NCI-H1436 treated with DMSO at 0.1 percent for 48 hours (cell line): ENCODE measurements around the gene PNPLA2.
A peak's percentile ranks its signal among the peaks of the same experiment; 100 is the strongest.

Experiments
- DNase-seq: peaks from one replicate; lab custom pipeline; 2025; lab: John Stamatoyannopoulos, UW

Gene PNPLA2

DNA sequence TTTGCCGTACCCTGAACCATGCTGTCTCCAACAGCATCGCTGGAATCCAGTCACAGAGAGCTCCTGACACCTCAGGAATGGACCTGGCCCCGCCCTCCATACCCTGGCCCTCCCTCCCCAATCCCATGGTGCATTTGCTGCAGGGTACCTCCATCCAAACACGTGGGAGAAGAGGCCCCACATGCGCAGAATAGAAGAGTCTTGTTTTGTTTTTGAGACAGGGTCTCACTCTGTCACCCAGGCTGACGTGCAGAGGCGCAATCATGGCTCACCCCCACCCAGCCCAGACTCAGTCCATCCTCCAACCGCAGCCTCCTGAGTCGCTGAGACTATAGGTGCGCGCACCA is 2.3 kb upstream of the PNPLA2 start:
- no peak for DNase-seq

DNA sequence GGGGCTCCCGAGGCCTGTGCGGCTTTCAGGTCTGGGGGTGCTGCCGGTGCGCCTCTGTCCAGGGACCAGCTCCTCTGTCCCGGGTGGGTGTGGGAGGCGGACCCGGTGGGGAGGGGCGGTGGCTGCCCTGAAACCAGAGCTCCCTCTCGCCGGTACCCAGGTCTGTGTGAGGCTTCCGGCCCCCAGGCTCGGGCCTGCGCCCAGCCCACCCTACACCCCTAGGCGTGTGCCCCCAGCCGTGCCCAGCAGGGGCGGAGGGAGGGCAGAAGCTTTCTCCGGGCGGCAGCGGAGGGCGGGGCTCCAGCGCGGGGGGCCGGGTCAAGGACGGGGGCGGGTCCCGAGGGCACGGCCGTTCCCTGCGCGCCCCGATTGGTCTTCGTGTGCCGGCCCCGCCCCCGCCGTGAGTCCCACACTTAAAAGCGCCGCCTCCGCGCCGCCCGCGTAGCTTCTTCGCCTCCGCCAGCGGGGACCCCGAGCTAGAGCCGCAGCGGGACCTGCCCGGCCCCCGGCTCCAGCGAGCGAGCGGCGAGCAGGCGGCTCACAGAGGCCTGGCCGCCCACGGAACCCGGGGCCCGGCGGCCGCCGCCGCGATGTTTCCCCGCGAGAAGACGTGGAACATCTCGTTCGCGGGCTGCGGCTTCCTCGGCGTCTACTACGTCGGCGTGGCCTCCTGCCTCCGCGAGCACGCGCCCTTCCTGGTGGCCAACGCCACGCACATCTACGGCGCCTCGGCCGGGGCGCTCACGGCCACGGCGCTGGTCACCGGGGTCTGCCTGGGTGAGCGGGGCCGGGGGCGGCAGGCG is 616 bp downstream of the PNPLA2 start:
- peak; percentile 25 for DNase-seq

DNA sequence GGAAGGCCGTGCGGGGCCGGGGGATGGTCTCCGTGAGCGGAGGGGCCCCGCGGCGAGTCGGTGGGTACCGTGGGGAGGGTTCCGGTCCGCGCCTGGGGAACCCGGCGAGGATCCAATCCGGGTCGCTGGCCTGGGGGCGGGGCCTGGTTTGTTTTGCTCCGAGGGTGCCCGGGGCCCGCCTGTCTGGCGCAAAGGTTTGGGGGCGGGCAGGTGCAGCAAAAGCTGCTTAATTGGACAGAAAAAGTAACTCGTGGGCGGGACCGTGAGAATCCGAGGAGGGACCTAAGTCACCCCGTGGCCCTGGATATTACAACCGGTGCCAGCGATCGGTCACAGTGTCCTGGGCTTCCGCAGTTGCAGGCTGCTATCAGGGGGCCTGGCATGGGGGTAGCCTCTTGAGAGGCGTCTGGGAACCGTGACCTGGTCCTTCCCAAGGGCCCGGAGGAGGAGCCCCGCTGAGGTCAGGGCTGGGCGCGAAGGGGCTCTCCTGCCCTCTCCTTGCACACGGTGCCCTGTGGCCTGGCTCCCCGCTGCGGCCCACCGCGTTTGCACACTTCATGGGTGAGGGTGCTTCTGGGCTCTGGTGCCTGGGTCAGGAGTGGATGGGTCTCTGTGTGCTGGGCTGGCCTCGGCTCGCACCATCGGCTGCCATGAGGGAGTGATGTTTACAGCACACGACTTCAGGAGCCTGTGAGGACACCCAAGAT is 1.4 kb downstream of the PNPLA2 start:
- DNase-seq = no peak

DNA sequence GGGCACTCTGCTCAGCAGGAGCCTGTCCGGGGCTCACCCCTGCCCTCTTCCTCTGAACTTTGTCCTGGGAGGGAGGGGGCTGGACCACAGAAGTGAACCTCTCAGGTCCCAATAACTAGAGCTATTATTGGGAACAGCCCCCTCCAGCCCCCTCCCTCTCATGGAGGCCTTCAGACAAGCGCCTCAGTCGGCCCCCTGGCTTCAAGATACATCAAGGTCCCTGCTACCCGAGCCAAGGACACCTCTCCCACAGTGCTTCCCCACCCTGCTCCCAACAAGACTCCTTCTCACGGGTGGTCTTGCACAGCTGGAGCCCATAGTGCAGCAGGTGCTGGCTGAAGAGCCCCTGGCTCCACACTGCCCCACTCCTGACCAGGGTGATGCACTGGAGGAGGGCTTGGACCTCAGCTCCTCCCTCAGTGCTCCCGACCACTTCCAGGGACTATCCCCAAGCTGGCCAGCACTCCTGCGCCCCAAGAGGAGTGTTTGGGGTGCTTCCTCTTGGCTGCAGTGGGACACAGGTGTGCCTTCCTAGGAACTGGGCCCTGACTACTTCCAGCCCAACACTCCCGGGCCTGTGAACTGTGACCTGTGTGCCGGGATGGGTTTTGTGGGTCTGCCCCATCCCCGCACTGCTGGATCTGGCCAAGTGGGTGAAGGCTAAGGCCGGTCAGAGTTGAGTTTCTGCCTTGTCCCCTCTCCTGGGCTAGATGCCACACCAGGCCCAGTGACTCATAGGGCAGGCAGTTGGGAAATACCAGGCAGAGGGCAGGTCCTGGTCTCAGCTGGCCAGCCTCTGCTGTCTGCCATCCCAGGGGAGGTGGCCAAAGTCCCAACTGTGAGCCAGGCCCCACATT is 2.2 kb downstream of the PNPLA2 start:
- no peak for DNase-seq

DNA sequence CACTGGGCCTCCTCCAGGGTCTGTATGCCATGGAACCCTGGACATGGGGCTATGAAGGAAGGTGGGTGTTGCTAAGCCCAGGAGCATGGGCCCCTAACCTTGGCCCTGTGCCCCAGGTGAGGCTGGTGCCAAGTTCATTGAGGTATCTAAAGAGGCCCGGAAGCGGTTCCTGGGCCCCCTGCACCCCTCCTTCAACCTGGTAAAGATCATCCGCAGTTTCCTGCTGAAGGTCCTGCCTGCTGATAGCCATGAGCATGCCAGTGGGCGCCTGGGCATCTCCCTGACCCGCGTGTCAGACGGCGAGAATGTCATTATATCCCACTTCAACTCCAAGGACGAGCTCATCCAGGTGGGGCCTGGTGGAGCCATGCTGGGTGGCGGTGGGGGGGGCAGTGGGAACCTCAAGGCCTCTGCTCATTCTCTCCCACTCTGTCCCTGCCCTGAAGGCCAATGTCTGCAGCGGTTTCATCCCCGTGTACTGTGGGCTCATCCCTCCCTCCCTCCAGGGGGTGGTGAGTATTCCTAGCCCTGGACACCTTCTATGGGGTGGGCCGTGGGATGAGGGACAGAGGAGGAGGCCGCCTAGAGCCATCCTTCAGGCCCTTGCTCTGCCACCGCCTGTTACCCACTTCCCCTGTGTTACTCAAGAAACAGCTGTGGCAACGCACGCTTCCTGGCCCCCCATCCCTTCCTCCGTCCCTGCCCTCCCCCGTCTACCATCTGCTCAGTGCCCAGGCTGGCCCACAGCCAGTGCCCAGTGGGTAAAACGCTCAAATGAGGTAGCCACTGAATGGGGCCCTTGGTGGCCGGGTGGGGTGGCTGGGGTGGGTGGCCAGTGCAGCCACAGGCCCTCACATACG is 3.0 kb downstream of the PNPLA2 start:
- no peak for DNase-seq

DNA sequence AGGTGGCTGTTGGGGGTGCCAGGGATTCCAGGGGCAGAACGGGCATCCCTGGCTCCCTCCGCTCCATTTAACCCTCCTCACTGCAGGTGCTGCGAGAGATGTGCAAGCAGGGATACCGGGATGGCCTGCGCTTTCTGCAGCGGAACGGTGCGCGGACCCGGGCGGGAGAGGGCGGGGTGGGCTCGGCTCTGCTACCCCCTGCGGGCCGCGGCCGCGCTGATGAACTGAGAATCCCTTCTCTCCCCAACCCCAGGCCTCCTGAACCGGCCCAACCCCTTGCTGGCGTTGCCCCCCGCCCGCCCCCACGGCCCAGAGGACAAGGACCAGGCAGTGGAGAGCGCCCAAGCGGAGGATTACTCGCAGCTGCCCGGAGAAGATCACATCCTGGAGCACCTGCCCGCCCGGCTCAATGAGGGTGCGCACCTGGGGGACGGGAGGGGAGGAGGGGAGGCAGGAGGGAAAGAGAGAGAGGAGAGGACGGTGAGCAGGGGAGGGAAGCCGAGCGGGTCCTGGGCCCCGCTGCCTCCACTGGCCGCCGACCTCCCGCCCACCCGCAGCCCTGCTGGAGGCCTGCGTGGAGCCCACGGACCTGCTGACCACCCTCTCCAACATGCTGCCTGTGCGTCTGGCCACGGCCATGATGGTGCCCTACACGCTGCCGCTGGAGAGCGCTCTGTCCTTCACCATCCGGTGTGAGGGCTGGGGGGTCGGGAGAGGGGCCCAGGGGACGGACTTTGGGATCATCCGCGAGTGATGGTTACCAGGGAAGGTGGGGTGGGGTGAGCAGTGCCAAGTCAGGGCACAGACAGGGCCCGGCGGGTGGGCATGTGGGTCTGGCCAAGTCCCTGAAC is 5.0 kb downstream of the PNPLA2 start:
- no peak for DNase-seq

DNA sequence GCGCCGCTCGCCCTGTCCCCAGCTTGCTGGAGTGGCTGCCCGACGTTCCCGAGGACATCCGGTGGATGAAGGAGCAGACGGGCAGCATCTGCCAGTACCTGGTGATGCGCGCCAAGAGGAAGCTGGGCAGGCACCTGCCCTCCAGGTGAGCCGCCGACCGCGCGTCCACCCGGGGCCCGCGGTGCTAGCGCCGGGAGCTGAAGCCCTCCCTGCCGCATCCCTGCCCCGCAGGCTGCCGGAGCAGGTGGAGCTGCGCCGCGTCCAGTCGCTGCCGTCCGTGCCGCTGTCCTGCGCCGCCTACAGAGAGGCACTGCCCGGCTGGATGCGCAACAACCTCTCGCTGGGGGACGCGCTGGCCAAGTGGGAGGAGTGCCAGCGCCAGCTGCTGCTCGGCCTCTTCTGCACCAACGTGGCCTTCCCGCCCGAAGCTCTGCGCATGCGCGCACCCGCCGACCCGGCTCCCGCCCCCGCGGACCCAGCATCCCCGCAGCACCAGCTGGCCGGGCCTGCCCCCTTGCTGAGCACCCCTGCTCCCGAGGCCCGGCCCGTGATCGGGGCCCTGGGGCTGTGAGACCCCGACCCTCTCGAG is 5.7 kb downstream of the PNPLA2 start:
- DNase-seq = no peak

DNA sequence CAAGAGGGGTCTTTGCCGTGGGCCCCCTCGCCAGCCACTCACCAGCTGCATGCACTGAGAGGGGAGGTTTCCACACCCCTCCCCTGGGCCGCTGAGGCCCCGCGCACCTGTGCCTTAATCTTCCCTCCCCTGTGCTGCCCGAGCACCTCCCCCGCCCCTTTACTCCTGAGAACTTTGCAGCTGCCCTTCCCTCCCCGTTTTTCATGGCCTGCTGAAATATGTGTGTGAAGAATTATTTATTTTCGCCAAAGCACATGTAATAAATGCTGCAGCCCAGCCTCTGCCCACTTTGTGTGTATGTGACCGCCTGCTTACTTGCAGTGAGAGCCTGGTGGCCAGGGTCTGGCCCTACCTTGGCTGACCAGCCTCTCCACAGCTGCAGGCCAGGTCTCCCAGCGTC is 6.2 kb downstream of the PNPLA2 start:
- no peak for DNase-seq

DNA sequence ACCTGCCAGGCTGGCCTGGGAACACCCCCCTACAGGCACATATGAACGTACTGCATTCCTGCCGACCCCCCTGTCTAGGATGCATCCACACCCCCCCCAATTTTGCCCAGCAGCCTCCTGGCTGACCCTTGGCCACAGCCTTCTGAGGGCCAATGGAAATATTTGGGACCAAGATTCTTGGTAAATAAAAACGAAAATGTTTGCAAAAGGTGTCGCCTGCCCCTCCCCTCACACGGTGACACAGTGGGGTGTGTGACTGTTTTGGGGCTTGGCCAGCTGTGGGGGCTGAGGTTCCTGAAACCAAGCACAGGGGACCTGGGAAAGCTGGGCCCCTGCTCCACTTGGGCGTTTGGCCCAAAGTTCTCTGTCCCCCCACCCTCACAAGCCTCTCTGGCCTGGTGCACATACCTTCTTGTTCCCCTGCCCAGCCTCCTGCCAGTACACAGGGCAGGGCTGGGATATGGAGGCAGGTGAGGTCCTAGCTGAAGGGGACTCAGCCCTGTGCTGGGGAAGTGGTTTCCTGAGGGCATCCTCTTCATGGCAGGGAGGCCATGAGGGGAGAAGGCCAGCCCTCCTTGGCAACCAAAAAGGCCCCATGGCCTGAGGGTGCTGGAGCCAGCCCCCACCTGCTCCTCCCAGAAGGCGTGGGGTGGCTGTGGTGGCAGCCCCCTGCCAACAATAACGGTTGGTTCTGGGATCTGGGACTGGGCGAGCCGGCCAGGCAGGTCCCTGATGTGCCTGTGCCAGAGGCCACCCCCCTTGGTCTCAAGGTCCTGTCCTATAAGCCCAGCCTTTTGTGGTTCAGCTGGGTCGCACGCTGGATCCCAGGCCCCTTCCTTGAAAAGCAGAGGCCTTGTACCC is 6.9 kb downstream of the PNPLA2 start:
- DNase-seq = no peak

DNA sequence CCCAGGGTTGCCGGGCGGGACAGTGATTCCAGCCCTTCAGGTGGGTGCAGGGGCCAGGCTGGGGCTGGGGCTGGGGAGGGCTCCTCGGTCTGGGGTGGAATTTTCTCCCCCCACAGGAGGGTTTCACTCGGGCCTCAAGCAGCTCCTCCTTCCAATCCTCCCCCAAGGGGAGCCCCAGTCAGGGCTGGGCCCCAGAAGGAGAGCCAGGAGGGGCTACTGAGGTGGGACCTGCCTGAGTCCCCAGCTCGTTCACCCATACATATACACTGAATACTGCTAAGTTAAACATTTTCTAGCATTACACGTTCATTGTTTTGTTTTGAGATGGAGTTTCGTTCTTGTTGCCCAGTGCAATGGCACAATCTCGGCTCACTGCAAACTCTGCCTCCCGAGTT is 7.5 kb downstream of the PNPLA2 start:
- DNase-seq = no peak

DNA sequence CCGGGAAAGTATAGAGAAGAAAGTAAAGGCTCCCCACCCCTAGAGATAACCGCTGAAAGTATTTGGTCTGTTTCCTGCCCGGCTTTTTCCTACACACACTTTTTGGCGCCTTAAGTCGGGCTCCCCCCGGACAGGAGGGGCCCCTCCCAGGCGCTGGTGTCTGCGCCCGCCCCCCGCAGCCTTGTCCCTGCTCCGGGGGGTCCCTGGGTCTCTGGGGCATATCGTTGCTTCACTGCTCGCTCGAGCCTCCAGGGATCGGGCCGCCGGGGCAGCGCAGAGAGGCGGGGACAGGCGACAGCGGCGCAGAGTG is 8.1 kb downstream of the PNPLA2 start:
- no peak for DNase-seq

DNA sequence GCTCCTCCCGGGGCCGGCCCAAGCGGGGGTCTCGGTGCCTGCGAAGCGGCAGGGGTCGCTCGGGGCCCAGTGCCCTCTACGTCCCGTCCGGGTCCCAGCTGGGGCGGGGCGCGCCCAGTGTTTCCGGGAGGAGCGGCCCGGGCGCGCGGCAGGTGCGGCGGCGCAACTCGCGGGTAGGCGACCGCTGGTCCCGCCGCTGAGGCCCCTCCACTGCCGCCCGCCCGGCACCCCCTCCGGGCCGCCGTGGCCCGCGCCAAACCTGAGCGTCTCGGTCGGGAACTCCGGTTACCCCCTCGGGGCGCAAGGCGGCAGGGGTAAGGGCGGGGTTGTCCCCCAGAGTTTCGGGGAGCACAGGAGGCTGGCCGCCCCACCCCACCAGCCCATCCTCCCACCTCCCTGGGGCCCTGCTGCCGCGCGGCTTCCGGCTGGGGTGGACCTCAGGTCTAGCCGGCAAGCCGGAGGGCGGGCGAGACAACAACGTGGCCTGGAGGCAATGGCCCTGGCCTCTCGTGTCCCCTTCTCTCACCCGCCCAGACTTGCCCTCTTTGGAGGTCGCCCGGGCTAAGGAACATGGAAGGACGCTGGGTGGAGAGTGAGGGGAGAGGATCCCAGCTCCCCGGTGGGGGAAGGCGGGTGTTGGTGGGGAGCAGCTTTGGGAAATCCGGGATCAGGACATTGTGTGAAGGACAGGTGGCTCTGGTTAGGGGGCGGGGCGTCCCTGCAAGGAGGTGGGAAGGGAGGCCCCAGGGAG is 8.6 kb downstream of the PNPLA2 start:
- no peak for DNase-seq

DNA sequence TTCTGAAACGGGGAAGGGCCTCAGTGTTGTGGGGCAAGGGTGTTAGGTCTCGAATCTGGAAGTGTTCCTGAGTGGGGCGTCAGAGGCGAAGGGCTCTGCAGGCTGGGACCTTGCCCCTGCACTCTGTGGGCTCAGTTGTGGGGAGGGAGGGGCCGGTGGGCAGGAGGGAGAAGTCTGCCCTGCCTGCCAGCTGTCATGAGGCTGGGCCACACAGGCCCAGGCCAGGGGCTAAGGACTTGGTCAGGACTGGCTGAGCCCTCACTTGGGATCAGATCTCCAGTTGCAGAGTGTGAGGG is 9.1 kb downstream of the PNPLA2 start, which contains the start of gene CRACR2B:
CRACR2B (plus strand) TSS at position 23 of the 296 bp plus-strand sequence. CDS start 689 bp downstream, outside the sequence.
- DNase-seq = no peak

DNA sequence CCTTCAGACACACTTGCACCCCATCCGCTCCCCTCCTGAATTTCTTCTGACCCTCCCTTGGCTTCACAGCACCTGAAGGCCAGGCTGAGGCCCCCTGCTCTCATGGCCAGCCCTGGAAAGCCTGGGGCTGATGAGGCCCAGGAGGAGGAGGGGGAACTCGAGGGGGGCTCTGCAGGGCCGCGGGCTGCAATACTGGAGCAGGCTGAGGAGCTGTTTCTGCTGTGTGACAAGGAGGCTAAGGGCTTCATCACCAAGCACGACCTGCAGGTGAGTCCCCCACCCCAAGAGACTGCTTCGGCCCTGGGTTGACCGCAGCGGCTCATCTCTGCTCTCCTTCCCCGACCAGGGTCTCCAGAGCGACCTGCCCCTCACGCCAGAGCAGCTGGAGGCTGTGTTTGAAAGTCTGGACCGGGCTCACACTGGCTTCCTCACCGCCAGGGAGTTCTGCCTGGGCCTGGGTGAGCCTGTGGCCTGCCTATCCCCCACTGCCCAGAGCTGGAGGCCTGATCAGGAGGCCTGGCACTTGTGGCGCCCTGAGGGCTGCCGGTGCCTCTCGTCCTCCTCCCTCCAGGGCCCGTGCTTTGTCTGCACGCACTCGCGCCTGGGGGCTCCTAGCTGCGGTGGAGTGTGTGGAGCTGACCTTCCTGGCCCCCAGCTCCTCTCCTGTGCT is 9.9 kb downstream of the PNPLA2 start:
- DNase-seq = no peak

DNA sequence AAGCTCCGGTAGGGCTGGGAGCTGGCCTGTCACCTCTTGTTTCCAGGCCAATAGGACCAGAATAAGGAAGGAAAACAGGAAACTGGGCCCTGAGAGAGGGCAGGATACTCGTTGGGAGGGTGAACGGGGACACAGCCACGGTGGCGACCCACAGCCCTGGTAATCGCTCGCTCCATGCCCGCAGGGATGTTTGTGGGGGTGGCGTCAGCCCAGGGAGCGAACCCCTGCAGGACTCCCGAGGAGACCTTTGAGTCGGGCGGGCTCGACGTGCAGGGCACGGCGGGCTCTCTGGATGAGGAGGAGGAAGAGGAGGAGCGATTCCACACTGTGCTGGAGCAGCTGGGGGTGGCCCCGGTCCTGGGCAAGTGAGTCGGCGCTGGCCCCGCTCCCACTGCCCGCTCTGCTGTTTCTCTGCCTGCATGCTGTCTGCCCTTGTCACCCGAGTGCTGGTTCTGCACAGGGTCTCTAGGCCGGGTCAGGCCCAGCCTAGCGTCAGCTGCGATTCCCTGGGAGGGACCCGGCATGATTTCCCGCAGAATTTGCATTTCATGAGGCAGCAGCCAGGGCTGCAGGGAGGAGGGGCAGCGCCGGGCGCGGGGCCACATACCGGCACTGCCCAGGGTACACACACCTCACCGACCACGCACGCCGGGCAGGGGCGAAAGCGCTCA is 10.6 kb downstream of the PNPLA2 start:
- no peak for DNase-seq

DNA sequence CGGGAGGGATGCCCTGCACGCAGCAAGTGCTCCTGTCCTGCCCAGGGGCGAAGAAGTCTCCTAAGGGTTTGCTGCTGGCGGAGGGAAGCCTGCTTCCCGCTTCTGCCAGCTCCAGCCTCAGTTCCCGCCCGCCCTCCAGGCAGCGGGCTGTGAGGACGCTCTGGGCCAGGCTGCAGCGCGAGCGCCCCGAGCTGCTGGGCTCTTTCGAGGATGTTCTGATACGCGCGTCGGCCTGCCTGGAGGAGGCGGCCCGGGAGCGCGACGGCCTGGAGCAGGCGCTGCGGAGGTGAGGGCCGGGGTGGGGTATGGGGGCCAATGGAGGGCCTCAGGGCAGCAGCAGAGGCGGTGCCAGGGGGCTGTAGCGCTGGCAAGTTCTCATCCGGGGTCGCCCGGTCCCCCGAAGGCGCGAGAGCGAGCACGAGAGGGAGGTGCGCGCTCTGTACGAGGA is 11.2 kb downstream of the PNPLA2 start:
- DNase-seq = no peak

DNA sequence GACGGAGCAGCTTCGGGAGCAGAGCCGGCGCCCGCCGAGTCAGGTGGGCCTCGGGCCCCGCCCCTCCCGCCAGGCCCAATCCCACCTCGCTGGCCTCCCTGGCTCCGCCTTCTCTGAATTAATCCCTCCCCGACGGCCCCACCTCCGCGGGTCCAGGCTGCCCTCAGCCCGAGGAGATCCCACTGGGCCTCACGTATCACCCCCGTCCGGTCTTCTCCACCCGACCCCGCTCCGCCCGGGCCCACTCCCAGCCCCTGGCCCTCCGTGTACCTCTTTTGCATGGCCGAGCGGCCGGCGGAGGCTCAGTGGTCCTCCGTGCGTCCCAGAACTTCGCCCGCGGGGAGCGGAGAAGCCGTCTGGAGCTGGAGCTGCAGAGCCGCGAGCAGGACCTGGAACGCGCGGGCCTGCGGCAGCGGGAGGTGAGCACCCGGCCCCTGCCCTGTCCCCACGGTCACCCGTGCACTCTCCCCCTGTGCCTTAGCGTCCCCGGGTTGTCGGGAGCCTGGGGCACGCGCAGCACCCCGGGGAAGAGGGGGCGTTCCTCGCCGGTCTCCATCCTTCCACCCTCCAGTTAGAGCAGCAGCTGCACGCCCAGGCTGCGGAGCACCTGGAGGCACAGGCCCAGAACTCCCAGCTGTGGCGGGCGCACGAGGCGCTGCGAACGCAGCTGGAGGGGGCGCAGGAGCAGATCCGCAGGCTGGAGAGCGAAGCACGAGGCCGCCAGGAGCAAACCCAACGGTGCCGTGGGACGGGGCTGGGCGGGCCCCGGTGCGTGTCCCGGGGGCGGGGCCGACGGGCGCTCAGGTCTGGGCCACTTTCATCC is 11.8 kb downstream of the PNPLA2 start:
- DNase-seq = no peak
